GM12873 (cell line): ENCODE measurements around the gene RETREG2.

ENCODE experiments used
- CTCF ChIP-seq: IDR thresholded peaks from 2 replicates; pipeline ENCODE4 v1.5.1; 2012; ENCODE audit warnings: low read depth, mild to moderate bottlenecking, moderate library complexity, low read length, control low read depth; ENCODE audit not compliant: insufficient read depth; ENCODE audit errors: missing control alignments

Gene RETREG2

GRCh38 chr2:219160186-219161017 is 17.7 kb upstream of the RETREG2 start, which contains the start of gene NHEJ1:
Gene NHEJ1, minus strand, starts transcription at chr2:219160815. Its CDS starts 2,453 bp downstream, at chr2:219158362.
- TF ChIP-seq CTCF: peak; percentile 99

GRCh38 chr2:219161097-219161496 is 17.0 kb upstream of the RETREG2 start:
- no peak for TF ChIP-seq CTCF

- TF ChIP-seq CTCF: no peak
These were observed 14.9 kb upstream of the RETREG2 start for GRCh38 chr2:219163156-219163555.

GRCh38 chr2:219165058-219165911 is 12.8 kb upstream of the RETREG2 start:
- no peak for TF ChIP-seq CTCF

GRCh38 chr2:219167997-219168396 is 10.1 kb upstream of the RETREG2 start:
- no peak for TF ChIP-seq CTCF

GRCh38 chr2:219168526-219168925 is 9.5 kb upstream of the RETREG2 start:
- TF ChIP-seq CTCF: no peak

GRCh38 chr2:219168932-219169331 is 9.1 kb upstream of the RETREG2 start:
- TF ChIP-seq CTCF: no peak
